ENCODE data around the gene VPS8. TPM values are rescaled to one million over a fixed set of nuclear protein-coding genes. Genes with fewer than 3 reads are reported as not detected.

Gene VPS8
- total and polyA plus RNA-seq, 8 donors = 41.5 to 114 (median 51.3) TPM

DNA sequence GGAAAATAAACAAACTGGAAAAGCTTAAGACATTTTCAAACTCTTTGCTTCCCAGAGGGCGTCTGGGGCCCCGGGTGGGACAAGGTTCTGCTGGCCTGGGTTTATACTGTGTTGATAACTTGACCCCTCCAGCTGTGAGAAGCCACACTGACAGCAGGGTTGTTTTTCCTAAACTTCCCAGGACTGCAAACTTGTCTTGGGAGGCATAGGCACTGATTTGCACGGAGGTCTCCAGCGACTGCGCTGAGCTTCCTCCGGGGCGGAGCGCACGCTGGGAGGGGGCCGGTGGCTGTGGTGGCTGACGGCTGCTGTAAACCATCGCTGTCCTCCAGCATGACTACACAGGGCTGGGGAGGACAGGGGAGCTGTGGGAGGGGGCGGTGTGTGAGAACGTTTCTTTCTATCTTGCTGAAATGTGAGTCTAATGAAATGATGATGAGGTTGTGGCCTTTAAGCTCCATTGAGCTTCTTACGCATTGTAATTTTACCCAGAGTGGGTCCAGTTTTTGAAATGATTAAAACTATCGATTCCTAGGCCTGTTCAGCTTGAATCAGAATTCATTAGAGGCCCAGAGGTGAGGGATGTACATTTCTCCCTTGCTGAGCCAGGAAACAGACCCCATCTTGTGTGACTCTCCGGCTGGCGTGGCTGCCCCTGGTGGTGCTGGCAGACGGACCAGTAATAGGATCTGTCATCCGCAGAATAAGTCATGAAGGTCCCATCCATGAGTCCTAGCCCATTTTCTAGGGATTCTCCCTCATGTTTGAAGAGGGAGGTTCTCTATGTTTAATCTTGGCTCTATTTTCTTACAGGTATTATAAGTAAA lies 40.5 kb upstream of the VPS8 start:
- DNase-seq = no peak
- intact Hi-C loops (cut with DNase I) = no loop called here
- TF ChIP-seq, protein P1, sequence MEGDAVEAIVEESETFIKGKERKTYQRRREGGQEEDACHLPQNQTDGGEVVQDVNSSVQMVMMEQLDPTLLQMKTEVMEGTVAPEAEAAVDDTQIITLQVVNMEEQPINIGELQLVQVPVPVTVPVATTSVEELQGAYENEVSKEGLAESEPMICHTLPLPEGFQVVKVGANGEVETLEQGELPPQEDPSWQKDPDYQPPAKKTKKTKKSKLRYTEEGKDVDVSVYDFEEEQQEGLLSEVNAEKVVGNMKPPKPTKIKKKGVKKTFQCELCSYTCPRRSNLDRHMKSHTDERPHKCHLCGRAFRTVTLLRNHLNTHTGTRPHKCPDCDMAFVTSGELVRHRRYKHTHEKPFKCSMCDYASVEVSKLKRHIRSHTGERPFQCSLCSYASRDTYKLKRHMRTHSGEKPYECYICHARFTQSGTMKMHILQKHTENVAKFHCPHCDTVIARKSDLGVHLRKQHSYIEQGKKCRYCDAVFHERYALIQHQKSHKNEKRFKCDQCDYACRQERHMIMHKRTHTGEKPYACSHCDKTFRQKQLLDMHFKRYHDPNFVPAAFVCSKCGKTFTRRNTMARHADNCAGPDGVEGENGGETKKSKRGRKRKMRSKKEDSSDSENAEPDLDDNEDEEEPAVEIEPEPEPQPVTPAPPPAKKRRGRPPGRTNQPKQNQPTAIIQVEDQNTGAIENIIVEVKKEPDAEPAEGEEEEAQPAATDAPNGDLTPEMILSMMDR (IDR thresholded peaks at IDR 0.05) = no peak
- Histone ChIP-seq H3K27ac (no peak overlapping the region), H3K4me1 (no peaks in the 10 kb centered on the region), H3K9me3 (no peaks in the 10 kb centered on the region), H3K27me3 (peaks cover 0 to 12% of the 10 kb centered on the region in 2 donors), H3K4me3 (no peak overlapping the region), H3K36me3 (no peaks in the 10 kb centered on the region)
- ATAC-seq = no peak

DNA sequence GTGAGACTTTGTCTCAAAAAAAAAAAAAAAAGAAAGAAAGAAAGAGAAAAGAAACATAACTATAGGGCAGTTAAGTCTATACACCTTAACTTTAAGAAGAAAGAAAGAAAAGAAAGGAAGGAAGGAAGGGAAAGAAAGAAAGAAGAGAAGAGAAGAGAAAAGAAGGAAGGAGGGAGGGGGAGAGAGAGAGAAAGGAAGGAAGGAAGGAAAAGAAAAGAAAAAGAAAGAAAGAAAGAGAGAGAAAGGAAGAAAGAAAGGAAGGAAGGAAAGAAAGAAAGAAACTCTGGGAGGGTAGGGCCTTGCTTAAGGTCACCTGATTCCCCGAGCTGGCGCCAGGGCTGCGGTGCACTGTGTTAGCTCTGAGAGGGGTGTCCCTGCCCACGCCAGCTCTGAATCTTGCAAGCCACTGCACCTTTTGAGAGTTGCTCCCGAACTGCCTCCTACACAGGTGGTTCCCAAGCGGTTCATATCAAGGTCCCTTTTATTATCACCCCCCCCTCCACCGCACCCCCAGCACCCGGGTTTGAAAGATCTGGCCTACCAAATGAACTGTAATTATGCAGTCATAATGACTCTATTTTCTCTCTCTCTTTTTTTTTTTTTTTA lies 39.2 kb upstream of the VPS8 start:
- Histone ChIP-seq H3K4me1 (peaks cover 0 to 4% of the 10 kb centered on the region in 2 donors), H3K4me3 (no peak overlapping the region), H3K27ac (peak overlapping the region in 1 of 2 donors; percentile 72), H3K9me3 (no peaks in the 10 kb centered on the region), H3K27me3 (peaks cover 0 to 11% of the 10 kb centered on the region in 2 donors), H3K36me3 (no peaks in the 10 kb centered on the region)
- ATAC-seq (no peak), DNase-seq (no peak)
- TF ChIP-seq, protein P1 (IDR thresholded peaks at IDR 0.05) = no peak
- intact Hi-C loops (cut with DNase I) = no loop called here

DNA sequence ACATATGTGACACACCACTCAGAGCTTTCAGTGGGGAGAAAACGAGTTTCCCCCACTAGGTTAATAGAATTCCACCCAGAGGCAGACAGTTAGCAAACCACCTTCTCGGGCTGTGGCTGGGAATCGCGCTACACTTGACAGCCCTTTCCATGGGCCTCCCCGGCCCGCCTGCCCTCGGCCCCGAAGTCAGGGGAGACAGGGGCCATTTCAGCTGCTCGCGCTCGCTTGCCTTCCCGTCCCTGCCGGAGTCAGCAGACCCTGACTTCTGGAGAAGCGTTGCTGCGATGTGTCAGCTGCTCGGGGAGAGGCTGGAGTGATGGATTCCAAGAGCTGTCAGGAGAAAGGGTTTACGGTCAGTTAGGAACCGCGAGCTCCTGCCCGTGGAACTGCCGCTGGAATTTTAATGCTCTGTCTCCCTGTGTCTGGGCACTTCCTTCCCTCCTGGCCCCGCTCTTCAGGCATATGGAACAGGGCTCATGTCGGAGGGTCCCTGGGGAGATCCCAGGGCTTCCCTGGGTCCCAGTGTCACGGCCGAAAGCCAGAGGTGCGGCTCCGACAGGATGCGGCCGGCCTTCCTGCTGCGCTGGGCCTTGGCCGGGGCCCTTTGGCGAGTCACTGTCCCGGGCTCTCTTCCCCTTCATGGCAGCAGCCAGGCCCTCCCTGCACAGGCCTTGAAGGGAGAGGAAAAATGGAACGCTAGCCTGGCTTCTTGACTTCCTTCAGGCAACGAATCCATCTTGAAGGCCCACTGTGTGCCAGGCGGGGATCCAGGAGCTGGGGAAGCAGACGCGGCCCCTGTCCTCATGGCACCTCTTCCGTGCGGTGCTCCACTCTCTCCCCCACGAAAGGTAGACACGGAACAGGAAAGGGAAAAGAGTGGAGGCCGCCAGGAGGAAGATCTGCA lies 38.4 kb upstream of the VPS8 start:
- intact Hi-C loops (cut with DNase I) = no loop called here
- H3K4me1 ChIP-seq = peaks cover 0 to 4% of the 10 kb centered on the region in 2 donors
- peaks cover 0 to 12% of the 10 kb centered on the region in 2 donors for H3K27me3 ChIP-seq
- no peaks in the 10 kb centered on the region for H3K9me3 ChIP-seq
- DNase-seq (peak in 2 of 4 donors; percentile 83 to 89), ATAC-seq (peak; percentile 18)
- no peak overlapping the region for H3K4me3 ChIP-seq
- peak overlapping the region; percentile 53 to 72 for H3K27ac ChIP-seq
- TF ChIP-seq, protein P1 (IDR thresholded peaks at IDR 0.05) = no peak
- no peaks in the 10 kb centered on the region for H3K36me3 ChIP-seq

DNA sequence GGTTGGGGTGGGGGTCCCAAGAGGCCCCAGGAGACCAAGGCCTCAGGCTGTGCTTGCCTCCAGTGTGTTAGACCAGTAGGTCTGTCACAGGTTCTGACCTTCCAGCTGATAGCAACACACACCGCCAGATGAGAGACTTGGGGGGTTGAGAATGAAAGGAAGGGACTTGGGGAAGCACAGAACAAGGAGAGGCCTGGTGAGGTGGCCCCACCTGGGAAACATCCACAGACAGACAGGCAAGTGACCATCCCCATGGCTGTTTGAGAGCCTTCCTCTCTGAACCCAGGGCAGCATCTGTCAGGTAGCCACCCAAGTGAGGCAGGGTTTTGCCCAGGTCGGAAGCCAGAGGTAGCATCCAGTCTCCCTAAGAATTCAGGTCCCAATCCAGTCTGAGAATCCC lies 35.0 kb upstream of the VPS8 start:
- Histone ChIP-seq H3K36me3 (no peaks in the 10 kb centered on the region), H3K4me1 (peaks cover 0 to 4% of the 10 kb centered on the region in 2 donors), H3K27ac (no peak overlapping the region), H3K27me3 (peaks cover 0 to 22% of the 10 kb centered on the region in 2 donors), H3K4me3 (no peak overlapping the region), H3K9me3 (no peaks in the 10 kb centered on the region)
- intact Hi-C loops (cut with DNase I) = no loop called here
- TF ChIP-seq, protein P1 (IDR thresholded peaks at IDR 0.05) = no peak
- ATAC-seq (no peak), DNase-seq (no peak)

Data from left lung (tissue), 10 donors.